ENCODE results near the gene PGS1. TPM values are rescaled to one million over a fixed set of nuclear protein-coding genes. Genes with fewer than 3 reads are reported as not detected.
"Not testable (repeated sequence)": the region's sequence is repeated elsewhere in the genome, so short reads cannot be mapped to it uniquely, and the experiment has no call there.

Gene PGS1
- total RNA-seq, 1 donor from 2014 or later: 32.0 TPM

- no peak for DNase-seq (ENCODE audit: low read depth, low spot score)
Observed at GRCh38 chr17:78444392-78444791, 65.9 kb downstream of the PGS1 start.

GRCh38 chr17:78446833-78447232 is 68.4 kb downstream of the PGS1 start:
- DNase-seq (ENCODE audit: low read depth, low spot score): no peak

- no peak for DNase-seq (ENCODE audit: low read depth, low spot score)
Observed at GRCh38 chr17:78448356-78448993, 70.0 kb downstream of the PGS1 start.

- DNase-seq (ENCODE audit: low read depth, low spot score): no peak
Observed at GRCh38 chr17:78449983-78450595, 71.6 kb downstream of the PGS1 start.

- DNase-seq (ENCODE audit: low read depth, low spot score): no peak
Observed at GRCh38 chr17:78450696-78451345, 72.4 kb downstream of the PGS1 start.

- no peak for DNase-seq (ENCODE audit: low read depth, low spot score)
Observed at GRCh38 chr17:78451753-78452152, 73.3 kb downstream of the PGS1 start.

GRCh38 chr17:78454346-78454745 is 75.9 kb downstream of the PGS1 start:
- DNase-seq (ENCODE audit: low read depth, low spot score): no peak

GRCh38 chr17:78458091-78458490 is 79.6 kb downstream of the PGS1 start:
- no peak for DNase-seq (ENCODE audit: low read depth, low spot score)

- no peak for DNase-seq (ENCODE audit: low read depth, low spot score)
Observed at GRCh38 chr17:78458736-78459335, 80.4 kb downstream of the PGS1 start.

- DNase-seq (ENCODE audit: low read depth, low spot score): no peak
Observed at GRCh38 chr17:78459696-78460095, 81.2 kb downstream of the PGS1 start.

- no peak for DNase-seq (ENCODE audit: low read depth, low spot score)
Observed at GRCh38 chr17:78460176-78460675, 81.8 kb downstream of the PGS1 start.

- DNase-seq (ENCODE audit: low read depth, low spot score): no peak
Observed at GRCh38 chr17:78460951-78461798, 82.7 kb downstream of the PGS1 start.

GRCh38 chr17:78461799-78462053 is 83.3 kb downstream of the PGS1 start:
- DNase-seq (ENCODE audit: low read depth, low spot score): no peak

- DNase-seq (ENCODE audit: low read depth, low spot score): no peak
Observed at GRCh38 chr17:78462148-78462547, 83.7 kb downstream of the PGS1 start.

GRCh38 chr17:78466109-78466785 is 87.8 kb downstream of the PGS1 start:
- DNase-seq (ENCODE audit: low read depth, low spot score): not testable (repeated sequence)

- DNase-seq (ENCODE audit: low read depth, low spot score): no peak
Observed at GRCh38 chr17:78466786-78467715, 88.6 kb downstream of the PGS1 start.

- no peak for DNase-seq (ENCODE audit: low read depth, low spot score)
Observed at GRCh38 chr17:78468366-78468765, 89.9 kb downstream of the PGS1 start.

- no peak for DNase-seq (ENCODE audit: low read depth, low spot score)
Observed at GRCh38 chr17:78469443-78469842, 91.0 kb downstream of the PGS1 start.

- no peak for DNase-seq (ENCODE audit: low read depth, low spot score)
Observed at GRCh38 chr17:78471635-78472034, 93.2 kb downstream of the PGS1 start.
